Stimulated activated naive CD4-positive, alpha-beta T cell (primary cell): ENCODE measurements around the gene ENPP6.

Experiments
- DNase-seq, 6 experiments: peaks; one replicate each; lab custom pipeline; 2025; lab: John Stamatoyannopoulos, UW

The ENPP6 gene

GRCh38 chr4:184217634-184218033 is at the start of gene ENPP6:
Gene ENPP6 (minus strand): TSS chr4:184217873. CDS start chr4:184217819, 54 bp downstream.
- DNase-seq: no peak

GRCh38 chr4:184267206-184267608 is 49.5 kb upstream of the ENPP6 start:
- DNase-seq: no peak

GRCh38 chr4:184265546-184266351 is 48.1 kb upstream of the ENPP6 start:
- DNase-seq: no peak

GRCh38 chr4:184263910-184264732 is 46.4 kb upstream of the ENPP6 start:
- DNase-seq: peak; percentile 77 to 92 (median 88)

- DNase-seq: no peak
These were observed 45.8 kb upstream of the ENPP6 start for GRCh38 chr4:184263461-184263860.

- no peak for DNase-seq
These were observed 45.2 kb upstream of the ENPP6 start for GRCh38 chr4:184262901-184263300.

GRCh38 chr4:184261246-184261645 is 43.6 kb upstream of the ENPP6 start:
- no peak for DNase-seq

- no peak for DNase-seq
These were observed 42.2 kb upstream of the ENPP6 start for GRCh38 chr4:184259866-184260265.

- DNase-seq: no peak
These were observed 41.4 kb upstream of the ENPP6 start for GRCh38 chr4:184259081-184259480.

- DNase-seq: no peak
These were observed 38.4 kb upstream of the ENPP6 start for GRCh38 chr4:184255871-184256642.

GRCh38 chr4:184255361-184255760 is 37.7 kb upstream of the ENPP6 start:
- DNase-seq: no peak

GRCh38 chr4:184253072-184253420 is 35.4 kb upstream of the ENPP6 start:
- DNase-seq: no peak

- DNase-seq: no peak
These were observed 34.7 kb upstream of the ENPP6 start for GRCh38 chr4:184252136-184253071.

GRCh38 chr4:184251670-184251980 is 34.0 kb upstream of the ENPP6 start:
- DNase-seq: no peak

- peak in 3 of 6 experiments; percentile 45 to 66 (median 60) for DNase-seq
These were observed 33.4 kb upstream of the ENPP6 start for GRCh38 chr4:184250795-184251669.

- DNase-seq: no peak
These were observed 30.5 kb upstream of the ENPP6 start for GRCh38 chr4:184248216-184248615.

GRCh38 chr4:184247421-184247820 is 29.7 kb upstream of the ENPP6 start:
- DNase-seq: no peak

- no peak for DNase-seq
These were observed 28.8 kb upstream of the ENPP6 start for GRCh38 chr4:184246426-184246825.

GRCh38 chr4:184238072-184238745 is 20.5 kb upstream of the ENPP6 start:
- no peak for DNase-seq

GRCh38 chr4:184237612-184238011 is 19.9 kb upstream of the ENPP6 start:
- no peak for DNase-seq
